Islet precursor cell (in vitro differentiated cells): Measurements from ENCODE around the gene PTCH2.
"Not testable (repeated sequence)": the region's sequence is repeated elsewhere in the genome, so short reads cannot be mapped to it uniquely, and the experiment has no call there.

ENCODE experiments used
- DNase-seq: peaks from one replicate; pipeline ENCODE4 v3.0.0-alpha.2; 2018

PTCH2 gene

GRCh38 chr1:44839576-44839975, 3.5 kb downstream of the PTCH2 start:
- no peak for DNase-seq

GRCh38 chr1:44838294-44838693, 4.8 kb downstream of the PTCH2 start:
- not testable (repeated sequence) for DNase-seq

GRCh38 chr1:44835738-44836675, 7.0 kb downstream of the PTCH2 start:
- peak; percentile 88 for DNase-seq

GRCh38 chr1:44834328-44834727, 8.7 kb downstream of the PTCH2 start:
- DNase-seq = no peak

GRCh38 chr1:44832056-44832705, 10.9 kb downstream of the PTCH2 start:
- DNase-seq = no peak

- no peak for DNase-seq
Measured at GRCh38 chr1:44831516-44831915, 11.5 kb downstream of the PTCH2 start.

GRCh38 chr1:44830900-44831304, 12.2 kb downstream of the PTCH2 start:
- DNase-seq = no peak

- DNase-seq = peak; percentile 49
Measured at GRCh38 chr1:44829506-44830384, 13.3 kb downstream of the PTCH2 start.

- DNase-seq = peak; percentile 39
Measured at GRCh38 chr1:44828841-44829440, 14.1 kb downstream of the PTCH2 start.

- peak; percentile 48 for DNase-seq
Measured at GRCh38 chr1:44828003-44828651, 14.9 kb downstream of the PTCH2 start.

GRCh38 chr1:44827197-44828002, 15.7 kb downstream of the PTCH2 start:
- DNase-seq = no peak

- DNase-seq = no peak
Measured at GRCh38 chr1:44826375-44827196, 16.5 kb downstream of the PTCH2 start.

- DNase-seq = not testable (repeated sequence)
Measured at GRCh38 chr1:44824392-44824791, 18.7 kb downstream of the PTCH2 start.

GRCh38 chr1:44822981-44823451, 20.0 kb downstream of the PTCH2 start:
- peak; percentile 35 for DNase-seq

- DNase-seq = no peak
Measured at GRCh38 chr1:44822131-44822701, 20.8 kb downstream of the PTCH2 start.

GRCh38 chr1:44821240-44821715, 21.8 kb downstream of the PTCH2 start:
- no peak for DNase-seq

- no peak for DNase-seq
Measured at GRCh38 chr1:44820328-44821239, 22.5 kb downstream of the PTCH2 start.

GRCh38 chr1:44819608-44820327, 23.3 kb downstream of the PTCH2 start:
- peak; percentile 98 for DNase-seq
